Activated T-cell treated with anti-CD3 and anti-CD28 coated beads for 4 hours (primary cell): ENCODE measurements around the gene SLAMF6.

ENCODE experiments used
- DNase-seq: peaks from one replicate; pipeline ENCODE4 v3.0.0-alpha.2; 2020

The SLAMF6 gene

DNA sequence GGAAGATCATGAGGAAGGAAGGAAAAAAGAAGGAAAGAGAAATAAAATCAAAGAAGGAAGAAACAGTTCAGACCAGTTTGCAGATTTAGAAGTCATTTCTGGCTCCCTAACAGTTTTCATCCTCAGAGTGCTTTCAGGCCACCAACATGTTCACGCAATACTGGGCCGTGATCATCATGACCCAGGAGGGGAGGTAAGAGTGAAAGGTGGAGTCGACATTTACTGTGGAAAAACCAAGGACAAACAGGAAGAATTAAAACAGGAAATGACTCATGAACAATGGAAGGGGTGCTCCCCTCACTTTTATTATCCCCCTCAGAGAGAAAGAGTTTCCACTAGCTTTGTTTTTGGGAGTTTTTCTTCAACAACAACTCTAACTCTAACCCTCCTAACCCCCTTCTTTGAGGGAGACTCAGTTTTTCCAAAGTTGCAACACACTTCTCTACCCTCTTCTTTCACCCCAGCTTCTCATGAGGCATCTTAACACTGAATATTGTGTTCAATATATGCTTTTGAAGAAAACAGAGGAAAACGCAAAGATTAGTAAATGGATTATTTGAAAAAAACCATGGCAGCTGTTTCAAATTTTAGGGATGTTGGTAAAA is 62.3 kb downstream of the SLAMF6 start:
- no peak for DNase-seq

DNA sequence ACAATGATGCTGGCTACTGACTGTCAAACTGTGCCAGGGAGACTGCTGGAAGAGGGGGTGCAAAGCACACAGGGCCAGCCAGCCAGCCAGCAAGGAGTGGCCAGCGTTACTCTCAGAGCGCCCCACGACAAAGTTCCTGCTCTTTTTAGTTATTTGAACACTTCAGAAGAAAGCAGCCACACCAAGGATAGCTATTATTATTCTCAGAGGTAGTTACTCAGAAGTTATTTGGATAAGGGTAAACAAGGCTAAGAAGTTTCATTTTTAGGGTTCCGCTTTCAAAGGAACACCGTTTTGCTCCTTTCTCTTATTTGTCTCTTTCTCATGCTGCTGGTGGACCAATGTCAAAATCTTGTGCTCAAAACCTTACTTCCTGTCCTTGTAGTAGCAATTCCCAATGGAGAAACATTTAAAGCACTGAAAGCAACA is 62.8 kb downstream of the SLAMF6 start:
- DNase-seq = no peak

DNA sequence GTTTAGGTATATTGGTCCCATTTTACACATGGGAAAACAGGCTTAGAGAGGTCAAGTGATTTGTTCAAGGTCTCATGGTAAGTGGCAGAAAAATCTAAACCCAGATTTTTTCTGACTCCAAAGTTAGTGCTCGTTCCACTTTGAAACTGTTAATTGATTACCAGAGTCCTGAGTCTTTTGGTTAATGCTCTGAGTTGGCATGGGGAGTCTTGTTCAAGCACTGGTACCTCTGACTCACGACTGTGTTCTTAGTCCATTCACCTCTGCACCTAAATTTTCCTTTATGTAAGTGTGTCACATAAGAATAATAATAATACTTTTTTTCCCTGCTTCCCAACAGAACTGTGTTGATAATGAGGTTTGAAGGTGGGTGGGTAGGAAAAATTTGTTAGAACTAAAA is 63.4 kb downstream of the SLAMF6 start:
- no peak for DNase-seq

DNA sequence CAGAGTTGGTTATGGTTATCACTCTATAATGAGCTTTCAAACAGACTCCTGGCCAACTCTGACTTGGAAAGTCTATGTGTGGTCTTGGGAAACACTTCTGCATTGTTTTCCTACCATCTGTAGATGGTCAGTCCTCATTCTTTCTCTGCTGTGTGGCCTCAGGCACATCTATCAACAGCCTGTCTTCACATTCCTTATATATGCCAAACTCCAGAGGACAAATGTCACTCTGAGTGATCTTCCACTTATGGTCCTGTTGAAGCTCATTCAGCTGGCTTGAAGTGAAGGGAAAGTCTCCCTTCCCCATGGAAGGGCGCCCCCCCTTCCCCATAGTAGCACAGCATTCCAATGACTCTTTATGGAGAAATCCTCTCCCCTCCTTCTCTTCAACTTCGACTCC is 64.0 kb downstream of the SLAMF6 start:
- DNase-seq = no peak

GRCh38 chr1:160455153-160455517 is 67.9 kb downstream of the SLAMF6 start:
- DNase-seq = no peak

- DNase-seq = no peak
Measured at GRCh38 chr1:160454371-160455152, 68.5 kb downstream of the SLAMF6 start.

- DNase-seq = no peak
Measured at GRCh38 chr1:160453443-160453842, 69.6 kb downstream of the SLAMF6 start.

- no peak for DNase-seq
Measured at GRCh38 chr1:160451859-160452232, 71.2 kb downstream of the SLAMF6 start.

- DNase-seq = no peak
Measured at GRCh38 chr1:160451119-160451858, 71.8 kb downstream of the SLAMF6 start.

DNA sequence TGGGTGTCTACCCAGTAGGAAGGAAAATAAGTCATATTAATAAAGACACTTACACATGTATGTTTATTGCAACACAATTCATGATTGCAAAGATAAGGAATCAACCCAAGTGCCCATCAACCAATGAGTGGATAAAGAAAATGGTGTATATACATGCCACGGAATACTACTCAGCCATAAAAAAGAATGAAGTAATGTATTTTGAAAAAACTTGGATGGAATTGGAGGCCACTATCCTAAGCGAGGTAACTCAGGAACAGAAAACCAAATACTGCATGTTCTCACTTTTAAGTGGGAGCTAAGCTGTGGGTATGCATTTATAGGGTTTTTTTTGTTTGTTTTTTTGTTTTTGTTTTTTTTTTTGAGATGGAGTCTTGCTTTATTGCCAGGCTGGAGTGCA is 73.6 kb downstream of the SLAMF6 start:
- DNase-seq = no peak

DNA sequence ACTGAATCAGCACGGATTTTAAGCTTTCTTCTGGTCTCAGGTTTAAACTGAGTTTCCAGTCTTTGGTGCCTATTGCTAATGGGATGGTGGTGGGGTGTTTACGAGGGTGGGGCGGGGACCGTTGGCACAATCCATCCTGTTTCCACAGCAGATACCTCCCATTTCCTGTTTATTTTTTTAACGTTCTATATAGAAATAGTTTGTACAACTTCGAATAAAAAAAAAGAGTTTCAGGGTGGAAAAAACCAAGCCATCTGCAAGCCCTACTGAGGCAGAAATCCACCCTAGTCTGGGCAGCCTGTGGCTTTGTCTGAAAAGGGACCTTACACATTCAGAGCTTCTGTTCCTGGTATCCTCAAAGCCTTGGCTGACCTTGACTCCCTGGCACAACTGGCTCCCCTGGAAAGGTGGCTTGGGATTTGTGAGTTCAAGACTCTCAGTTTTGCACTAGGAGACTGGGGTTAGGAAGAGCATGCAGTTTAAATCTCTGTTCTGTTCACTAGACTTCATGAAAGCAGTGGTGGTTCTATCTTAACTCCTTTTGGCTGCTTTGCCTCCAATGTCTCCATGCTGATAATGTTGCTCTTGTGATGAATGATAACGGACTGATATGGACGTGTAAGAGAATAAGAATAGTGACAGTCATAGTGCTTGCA is 76.0 kb downstream of the SLAMF6 start:
- DNase-seq = no peak

DNA sequence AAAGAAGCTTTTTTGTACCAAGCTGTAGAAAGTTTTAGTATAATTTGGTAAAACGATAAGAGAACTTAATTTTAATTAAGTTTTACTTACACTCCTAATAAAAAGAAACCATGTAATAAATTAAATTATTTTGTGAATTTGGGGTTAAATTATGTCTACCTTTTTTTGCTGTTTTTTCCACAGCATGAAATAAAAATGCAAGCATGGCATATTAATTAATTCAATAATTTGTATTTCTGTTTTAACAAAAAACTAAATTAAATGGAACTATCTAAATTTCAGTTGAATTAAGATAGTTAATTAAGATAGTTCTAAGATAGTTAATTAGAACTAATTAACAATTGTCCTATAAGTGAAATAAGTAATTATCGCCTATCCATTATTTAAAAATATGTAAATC is 83.3 kb downstream of the SLAMF6 start:
- no peak for DNase-seq

- DNase-seq = no peak
Measured at GRCh38 chr1:160438935-160439334, 84.1 kb downstream of the SLAMF6 start.

DNA sequence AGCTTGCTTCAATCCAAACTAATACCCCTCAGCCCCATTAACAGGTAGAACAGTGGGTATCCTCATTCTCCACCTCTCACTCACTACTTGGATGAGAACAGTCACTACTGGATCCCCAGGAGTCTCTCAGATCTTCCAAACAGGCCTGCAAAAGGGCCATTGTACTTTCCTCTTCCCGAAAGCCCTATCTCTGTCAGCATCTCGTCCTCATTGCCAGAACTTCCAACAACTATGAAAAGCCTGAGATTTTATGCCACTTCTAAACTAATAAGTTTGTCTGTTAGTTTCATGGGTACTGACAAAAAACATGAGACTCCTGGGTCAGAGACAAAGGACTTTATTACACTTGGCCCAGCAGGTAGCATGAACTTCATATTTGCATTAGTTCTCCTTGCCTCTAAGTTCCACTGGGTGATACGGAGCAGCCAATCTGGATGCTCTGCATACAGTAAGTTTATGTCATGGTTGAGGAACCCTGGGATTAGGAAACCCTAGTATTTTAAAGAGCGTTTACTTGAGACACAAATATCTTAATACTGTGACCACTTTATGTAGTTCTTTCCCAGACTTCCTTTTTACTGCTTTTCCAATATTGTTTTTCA is 84.6 kb downstream of the SLAMF6 start:
- no peak for DNase-seq

GRCh38 chr1:160437432-160438316 is 85.4 kb downstream of the SLAMF6 start:
- no peak for DNase-seq

DNA sequence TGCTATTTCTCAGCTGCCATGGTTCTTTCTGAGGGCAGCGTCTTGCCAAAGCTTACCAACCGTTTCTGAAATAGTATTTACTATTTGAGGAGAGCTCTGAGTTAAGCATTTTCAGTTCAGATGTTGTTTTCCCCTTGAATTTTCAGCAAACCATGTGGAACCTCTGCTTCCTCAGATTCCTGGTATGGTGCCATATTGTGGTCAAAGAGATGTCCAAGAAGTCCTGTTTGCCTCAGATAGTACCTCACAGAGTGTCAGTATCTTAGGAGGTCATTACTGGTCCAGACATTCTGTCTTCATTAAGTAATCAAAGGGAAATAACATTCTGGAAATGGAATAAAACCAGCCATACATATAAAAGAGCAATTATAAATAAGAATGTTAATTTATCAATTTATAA is 86.1 kb downstream of the SLAMF6 start:
- no peak for DNase-seq
